T-helper 1 cell (primary cell): Measurements from ENCODE around the gene ECM2.
A peak's percentile ranks its signal among the peaks of the same experiment; 100 is the strongest.

Experiments
- DNase-seq, 5 donors: peaks; one replicate each; pipeline ENCODE4 v3.0.0-alpha.2; 2012 to 2020

Gene ECM2

DNA sequence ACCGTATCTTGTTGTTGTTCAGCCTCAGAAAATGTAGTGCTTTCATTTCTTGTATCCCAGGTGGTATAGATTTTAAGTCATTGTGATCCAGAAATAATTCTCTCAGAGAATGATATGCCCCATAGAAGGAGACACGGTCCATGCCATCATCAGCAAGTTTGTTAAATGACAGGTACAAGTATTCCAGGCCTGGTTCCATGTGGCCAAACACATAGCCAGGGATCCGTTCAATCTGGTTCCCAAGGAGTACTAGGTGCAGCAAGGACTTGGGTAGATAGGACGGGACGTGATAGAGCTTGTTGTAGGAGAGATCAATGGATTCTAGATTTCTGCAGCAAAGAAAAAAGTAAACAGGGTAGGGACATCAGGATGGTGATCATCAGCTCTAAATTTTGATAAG lies 35.1 kb downstream of the ECM2 start:
- no peak for DNase-seq

DNA sequence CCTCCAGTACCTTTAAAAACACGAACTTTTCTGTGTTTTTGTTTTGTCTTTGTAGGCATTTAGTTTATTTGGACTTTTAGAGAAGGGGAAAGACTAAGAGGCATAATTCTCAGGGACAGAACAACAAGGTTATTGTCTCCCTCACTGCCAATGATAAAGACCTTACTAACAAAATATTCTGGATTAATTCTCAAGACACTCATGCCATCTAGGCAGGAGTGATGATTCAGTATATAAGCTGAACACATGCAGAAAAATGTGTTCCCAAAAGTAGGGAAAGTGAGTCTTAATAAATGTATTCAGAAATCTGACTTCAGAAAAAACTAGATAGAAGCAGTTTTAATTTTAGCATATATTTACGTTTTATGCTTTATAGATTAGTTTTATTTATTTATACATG lies 36.1 kb downstream of the ECM2 start:
- no peak for DNase-seq

DNA sequence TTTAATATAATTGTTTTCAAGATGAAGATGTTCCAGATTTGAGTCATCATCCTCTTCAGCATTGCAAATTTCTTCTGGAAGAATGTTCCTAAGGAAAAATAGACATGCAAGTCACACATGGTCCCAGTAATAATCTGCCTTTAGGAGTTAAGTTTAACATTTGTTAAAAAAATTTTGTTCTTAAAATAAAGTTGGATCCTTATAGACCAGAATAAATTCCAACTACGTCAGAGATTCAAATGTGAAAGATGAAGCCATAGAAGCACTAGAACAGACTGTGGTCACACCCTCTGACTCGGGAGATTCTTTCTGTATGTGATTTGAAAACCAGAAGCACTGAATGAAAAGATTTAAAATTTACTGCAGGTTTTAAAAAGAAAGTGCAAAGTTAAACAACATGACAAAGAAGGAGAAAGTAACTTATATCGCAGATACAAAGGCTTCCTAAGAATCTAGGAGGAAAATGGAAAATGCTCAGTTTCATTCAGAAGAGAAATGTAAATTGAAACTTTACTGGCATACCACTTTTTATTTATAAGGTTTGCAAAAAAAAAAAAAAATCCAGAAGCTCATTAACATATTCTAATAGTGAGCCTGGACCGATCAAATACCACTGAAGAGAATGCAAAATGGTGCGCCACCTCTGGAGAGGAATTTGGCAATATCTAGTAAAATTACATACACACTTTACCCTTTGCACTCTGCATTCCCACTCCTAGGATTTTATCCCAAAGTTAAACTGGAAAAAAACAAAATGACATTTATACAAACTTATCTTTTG lies 39.2 kb downstream of the ECM2 start:
- DNase-seq: no peak

DNA sequence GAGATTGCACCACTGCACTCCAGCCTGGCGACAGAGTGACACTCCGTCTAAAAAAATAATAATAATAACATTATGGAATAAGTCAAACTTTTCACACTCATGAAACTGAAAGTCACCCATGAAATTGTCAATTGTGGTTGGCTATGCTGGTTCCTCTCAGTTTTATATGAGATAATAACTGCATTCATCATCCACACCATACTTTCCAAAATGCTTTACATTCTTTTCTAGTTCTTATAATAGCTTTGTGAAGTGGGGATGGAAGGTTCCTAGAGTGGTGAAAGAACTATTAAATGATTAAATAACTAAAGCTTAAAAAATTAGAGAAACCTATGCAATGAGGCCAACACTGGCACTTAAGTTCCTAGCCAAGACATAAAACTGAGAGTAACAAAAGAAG lies 40.9 kb downstream of the ECM2 start:
- DNase-seq: no peak

DNA sequence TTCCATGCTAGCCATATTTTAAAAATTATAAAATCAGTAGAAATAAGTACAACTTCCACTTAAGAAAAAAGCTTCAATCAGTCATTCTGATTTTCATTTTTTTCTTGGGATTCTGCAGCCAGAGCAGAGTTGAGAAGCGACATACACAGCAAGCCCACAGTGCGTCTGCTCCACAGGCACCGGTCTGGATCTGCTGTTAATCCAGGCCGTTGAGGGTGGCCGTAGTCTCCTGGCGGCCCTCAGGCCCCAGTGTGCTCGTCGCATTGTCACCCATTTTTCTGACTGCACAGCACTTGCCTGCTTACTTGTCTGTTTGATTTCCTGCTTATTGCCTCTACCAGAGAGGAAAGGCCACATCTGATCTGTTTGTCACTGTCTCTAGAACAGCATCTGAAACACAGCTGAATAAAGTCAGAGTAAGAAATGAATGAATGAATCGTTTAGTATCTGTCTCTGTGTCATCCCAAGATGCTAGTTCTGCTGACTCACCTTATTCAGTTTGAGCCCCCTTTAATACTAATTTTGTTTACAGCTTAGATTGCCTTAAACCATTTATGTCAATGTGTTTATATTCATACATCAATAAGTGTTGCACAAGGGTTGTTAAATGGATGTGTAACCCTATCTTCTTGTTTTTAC lies 41.9 kb downstream of the ECM2 start:
- no peak for DNase-seq

DNA sequence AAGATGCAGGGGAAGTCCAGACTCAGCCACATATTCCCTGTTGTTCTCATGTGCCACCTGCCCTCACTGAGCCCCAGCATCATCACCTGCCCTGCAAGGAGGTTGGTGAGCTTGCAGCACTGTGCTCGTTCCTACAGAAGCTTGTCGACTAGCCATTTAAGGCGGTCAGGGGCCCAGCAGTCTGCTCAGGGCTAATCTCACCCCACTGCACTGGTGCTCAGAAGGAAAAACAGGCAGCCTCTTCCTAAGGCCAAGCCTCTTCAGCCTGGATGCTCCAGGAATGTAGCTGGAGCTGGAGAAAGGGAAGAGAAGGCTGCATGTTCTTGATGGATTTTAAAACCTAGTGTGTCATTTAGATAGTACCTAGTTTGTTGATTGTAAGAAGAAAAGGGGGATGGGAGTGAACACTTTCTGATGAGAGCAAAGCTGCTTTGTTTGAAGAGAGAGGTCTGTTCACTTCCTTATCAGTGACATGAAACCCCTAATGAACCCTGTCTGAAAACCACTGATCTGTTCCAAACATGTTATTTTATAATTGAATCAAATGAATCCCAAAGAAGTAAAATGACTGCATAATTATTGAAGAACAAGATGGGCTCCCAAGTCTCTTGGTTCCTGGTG lies 42.9 kb downstream of the ECM2 start:
- no peak for DNase-seq

DNA sequence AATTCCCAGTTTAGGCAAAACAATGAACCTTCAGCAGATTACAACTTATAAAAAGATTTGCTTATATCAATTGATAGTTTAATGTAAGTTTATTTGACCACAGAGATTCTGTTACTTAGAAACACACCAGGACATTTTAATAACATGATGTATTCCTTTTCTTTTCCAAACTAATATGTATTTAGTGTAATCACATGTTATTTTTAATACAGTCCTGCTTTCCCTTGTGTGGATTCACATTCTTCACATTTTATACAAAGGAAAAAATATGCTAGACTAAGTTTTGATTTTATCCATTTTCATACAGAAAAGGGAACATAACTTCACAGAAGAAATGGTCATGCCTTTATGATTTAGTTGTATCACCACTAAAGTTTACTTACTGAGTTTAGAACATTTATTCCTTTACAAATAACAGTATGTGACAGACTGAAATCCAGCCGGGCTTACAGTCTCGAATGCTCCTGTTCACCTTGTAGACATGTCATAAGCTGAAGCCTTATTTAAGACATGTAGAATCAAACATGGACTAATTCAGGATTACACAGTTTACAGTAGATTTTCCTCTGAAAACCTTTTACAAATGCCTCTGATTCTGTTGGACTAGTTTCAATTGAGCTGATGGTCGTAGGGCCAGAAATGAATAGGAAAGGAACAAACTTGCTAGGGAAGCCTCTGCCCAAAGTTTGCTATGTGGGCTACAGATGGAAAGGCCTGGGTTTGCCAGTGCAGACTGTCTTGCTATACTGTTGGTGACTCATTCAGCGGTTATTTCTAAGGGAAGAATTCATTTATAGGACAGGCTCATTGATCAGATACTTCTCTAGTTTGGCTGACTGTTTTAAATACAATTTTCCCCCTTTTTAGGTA lies 46.9 kb downstream of the ECM2 start:
- DNase-seq: no peak

DNA sequence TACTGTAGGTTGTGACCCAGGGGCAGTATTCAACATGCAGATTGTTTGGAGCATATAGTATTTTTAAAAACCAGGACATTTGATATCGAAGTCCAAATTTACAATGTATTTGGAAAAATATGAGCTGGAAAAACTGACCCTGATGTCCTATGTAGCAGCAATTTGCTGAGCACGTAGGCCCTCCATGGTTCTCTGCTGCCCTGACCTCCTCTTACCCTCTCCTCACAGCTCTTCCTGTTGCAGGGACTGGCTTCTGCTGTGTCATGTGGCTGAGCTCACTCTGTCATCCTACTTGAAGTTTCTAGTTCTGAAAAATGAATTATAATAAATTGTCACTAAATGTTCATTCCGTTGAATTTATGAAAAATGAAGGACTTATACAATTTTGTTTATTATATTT lies 49.4 kb downstream of the ECM2 start:
- no peak for DNase-seq

DNA sequence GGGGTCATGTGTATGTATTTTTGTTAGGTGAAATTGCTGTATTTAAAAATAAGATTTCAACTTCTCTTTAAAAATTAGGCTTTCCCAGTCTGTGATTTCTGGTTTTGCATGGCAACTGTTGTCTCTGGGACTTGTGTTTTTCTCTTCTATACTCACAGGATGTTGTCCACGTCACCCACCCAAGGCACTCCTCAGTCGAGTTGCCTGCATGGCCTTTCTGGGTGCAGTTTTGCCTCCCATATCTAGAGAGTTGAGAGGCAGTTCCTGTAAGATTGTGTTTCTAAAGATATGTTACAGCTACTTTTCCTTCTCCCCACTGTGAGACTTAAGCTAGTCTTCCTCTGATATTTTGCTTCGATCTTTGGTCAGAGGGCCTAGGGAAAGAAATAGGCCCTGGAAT lies 51.2 kb downstream of the ECM2 start:
- DNase-seq: no peak

DNA sequence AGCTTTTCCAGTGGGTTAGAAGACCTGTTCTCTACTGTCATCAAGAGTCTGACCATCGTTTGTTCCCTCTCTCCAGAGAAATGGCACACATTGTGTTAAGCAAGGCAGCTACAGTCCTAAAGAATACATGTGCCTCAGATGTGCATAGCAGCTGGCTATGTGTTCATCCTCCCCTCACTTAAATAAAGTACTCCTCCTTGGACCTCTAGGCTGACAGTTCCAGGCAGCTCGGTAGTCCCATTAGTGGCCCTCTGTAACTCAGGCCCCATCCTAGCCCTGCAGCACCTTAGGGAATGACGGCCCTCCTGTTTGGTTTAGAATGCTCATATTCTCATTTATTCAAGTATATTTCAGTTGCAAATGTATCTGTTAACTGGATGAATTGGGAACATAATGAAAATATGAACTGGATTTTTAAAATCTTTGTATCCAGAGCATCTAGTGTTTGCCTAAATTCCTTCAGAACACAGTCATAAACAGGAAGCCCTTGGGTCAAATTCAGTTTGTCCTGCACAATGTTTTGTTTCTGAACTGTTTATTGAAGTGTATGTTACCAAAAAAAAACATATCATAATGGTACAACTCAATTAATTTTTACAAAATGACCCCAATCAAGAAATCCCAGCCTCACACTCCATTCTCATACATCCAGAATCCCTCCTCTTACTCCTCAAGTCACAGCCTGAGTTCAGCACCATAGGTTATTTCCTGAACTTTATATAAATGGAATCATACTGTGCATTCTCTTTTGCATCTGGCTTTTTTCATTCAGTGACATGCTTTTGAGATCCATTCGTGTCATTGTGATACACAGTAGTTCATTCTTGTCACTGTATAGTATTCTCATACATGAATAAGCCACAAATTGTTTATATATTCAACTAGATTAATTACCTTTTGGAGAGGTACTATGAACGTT lies 51.9 kb downstream of the ECM2 start:
- no peak for DNase-seq

DNA sequence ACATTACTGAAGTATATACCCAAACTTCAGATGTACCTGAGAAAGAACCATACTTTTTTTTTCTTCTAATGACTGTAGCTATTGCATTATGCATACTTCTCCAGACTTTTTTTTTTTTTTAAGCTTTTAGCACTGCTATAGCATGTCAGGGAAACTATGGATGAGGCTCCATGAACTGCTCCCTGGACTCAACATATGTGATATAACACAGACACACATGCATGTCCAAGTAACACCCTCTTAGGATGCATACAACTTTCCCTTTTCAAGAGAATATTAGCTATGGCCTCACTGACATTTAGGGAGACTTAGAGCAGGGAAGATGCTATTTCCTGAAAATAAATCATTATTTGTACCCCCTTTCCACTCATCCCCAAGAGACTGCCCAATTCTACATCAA lies 53.0 kb downstream of the ECM2 start:
- DNase-seq: no peak

DNA sequence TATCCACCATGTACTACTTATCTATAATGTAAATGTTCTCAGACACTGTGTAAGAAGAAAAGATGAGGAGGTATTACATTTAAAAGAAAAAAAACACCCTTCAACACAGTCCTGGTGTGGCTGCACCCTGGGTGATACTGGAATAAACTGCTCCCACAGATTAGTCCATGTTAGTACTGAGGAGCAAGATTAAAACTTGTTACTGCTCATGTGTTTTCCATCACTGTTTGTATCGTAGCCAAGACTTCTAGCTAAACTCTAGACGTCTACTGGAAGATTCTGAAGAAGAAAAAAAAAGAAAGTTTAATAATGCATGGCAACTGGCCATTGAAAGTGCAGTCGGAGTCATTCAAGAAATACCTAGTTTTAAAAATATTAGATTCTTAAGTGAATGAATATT lies 53.5 kb downstream of the ECM2 start, which contains the start of gene ASPN:
TSS of gene ASPN (minus strand) at position 178 of the 400 bp plus-strand sequence.
- no peak for DNase-seq

DNA sequence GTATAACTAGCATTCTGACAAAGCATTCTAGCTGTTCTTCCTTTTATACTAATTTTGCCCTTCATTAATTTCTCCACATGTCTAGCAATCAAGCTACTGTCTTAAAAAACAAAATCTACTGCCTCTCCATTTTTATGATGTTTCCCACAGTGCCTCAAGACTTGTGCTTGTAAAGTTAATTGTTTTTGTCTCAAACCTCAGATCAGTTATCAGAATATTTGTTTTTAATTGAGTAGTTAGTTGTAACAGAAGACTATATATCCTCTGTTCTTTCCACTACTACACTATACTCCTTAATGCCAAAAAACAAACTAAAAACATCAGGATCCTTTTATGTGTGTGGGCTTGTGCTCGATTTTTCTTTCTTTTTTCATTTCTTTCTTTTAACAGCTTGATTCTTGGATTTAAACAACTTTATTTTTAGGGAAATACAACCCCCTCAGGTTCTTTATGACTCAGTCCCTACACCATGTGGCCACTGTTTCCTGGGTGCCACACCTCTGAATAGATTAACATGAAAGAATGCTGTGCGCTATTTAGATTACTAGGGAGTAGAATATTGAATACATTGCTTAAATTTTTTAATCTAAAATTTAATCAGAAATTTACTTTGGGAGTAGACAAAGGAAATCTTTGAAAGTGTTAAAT lies 54.7 kb downstream of the ECM2 start:
- DNase-seq: peak in 1 of 5 donors; percentile 15

DNA sequence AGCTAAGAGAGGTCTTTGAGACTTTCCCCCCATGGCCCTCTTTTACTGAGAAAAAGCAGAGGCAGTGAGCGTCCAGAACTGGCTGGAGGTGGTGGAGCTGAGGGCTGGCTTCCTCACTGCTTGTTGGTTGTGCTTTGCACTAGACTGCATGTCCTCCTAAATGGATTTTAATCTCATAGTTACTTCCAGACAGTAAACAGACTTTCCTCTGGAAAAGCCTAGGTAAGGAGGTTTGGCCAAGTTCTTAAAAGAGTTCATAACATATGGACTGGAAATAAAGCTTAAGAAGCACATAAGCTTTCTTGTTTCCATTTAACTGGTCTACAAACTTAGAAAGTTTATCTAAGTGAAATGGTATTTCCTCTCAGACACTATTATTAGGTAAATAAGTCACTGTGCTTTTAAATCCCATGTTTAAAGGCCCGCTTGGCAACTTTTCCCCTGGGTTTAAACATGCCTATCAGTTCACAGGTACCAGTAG lies 55.5 kb downstream of the ECM2 start:
- DNase-seq: no peak

DNA sequence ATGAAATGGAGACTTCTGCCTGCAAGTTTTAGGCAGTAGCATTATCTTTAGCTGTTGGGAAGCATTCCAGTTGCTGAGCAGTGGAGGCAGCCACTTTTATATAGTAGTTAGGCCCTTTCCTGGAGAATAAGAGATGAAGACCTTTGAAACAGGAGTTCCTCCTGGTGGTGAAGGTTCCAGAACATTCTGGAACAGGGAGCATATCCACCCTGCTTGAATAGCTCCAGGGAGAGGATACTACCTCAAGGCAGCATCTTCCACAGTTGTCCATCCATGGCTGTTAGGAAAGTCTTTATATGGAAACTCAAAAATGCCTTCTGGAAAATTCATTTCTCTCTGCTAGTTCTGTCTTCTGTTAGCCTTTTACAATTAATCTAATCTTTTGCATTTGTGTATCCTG lies 56.4 kb downstream of the ECM2 start:
- DNase-seq: no peak

DNA sequence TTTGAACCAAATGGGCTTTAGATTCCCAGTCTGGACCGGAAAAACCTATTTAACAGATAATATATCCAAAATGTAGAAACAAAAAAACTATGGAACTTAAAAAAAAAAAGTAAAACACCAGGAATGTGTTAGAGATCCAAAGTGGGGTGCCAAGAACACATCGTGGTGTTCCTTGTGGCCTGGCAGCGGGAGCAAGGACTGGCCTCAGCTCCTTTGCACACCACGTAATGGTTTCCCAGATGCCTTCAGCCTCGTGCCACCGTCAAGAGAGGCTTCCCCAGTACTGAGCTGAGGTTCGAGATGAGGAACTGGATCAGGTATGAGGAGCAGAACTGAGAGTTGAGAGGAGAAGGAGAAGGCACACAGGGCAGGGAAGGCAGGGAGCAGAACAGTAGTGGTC lies 57.0 kb downstream of the ECM2 start:
- DNase-seq: no peak

DNA sequence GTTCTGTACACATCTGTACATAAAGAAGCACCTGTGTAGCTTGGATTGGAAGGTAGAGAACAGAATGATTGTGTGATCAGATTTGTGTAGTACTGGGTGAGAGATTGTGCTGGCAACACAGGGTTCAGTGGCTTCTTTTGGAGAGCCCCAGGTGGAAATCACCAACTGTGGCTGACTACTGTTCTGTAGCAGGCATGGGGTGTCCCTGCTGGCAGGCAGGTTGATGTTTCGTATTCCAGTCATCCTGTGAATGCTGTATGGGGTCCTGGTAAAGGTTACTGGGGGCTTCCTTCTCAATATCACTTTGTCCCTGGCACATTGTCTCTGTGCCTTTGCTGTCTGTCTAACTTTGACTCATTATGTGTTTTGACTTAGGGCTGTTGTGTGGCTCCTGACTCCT lies 58.8 kb downstream of the ECM2 start:
- no peak for DNase-seq

DNA sequence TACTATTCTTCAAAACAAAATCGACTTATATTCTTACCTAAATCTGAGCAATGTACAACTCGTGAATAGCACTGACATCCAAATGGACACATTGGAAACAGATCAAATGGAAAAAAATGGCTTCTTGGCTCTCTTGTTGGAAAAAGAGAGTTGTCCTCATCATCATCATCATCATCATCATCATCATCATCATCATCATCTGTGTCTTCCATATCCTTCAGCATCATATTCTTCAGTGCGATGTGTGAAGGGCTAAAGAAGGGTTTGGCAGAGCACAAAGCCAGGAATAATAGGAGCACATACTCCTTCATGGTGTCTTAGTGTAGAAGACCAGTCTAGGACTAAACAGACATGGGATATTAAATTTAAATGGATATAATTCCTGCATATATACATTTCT lies 61.2 kb downstream of the ECM2 start:
- DNase-seq: no peak

DNA sequence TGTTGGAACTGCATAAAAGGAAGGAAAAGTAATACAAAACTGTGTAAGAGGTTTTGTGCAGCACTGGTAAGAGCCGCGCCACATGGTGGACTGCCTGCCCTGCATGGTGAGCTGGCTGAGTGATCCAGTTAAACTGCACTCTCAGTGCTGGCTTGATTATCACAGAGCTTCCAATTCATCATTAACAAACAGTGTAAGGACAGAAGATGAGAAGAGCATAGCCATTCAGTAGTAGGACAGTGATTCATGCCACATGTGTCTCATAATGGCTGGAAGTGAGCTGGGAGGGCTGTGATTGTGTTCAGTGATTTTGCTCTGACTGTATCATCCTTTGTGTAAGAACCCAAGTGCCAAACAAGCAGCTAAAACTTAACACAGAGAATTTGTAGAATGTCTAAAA lies 67.6 kb downstream of the ECM2 start:
- no peak for DNase-seq

DNA sequence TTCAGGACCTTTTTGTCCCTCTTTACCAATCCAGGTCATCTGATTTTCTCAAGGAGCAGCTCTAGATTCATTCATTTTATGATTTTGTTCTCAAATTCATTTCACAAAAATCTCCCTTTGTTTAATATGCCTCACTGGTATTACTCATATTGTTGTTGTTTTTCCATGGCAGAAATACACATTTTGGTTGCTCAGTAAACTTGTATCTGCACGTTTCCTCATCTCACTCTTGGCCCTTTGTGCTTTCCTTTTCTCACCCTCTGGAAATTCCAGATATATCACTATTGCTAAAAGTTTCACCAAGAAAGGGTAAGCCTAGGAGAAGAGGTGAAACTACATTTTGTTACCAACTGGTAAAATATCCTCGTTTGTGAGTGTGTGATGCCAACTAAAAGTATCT lies 68.3 kb downstream of the ECM2 start:
- no peak for DNase-seq

DNA sequence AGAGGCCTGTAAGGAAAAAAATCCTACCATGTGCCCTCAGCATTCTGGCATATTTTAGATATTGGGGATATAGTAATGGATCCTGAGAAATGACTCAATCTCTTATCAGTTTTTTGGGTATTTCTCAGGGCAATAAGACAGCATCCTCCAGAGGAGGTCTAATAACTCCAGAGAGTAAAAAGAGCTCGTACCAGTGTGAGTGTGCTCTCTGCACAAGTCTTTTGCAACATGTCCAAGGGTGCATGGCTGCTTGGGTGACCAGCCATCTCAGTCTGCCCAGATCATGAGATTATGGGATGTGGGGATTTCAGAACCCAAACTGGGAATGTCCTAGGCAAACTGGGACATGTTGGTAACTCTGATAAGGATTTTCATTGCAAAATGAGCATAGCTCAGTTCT lies 68.7 kb downstream of the ECM2 start:
- DNase-seq: no peak
